GM21526 (cell line): Measurements from ENCODE around the gene STK16.
"Not testable (repeated sequence)": the region's sequence is repeated elsewhere in the genome, so short reads cannot be mapped to it uniquely, and the experiment has no call there.

Source experiments
- ATAC-seq: cut with Tn5 transposase; IDR thresholded peaks from one replicate; pipeline ENCODE4 v1.9.1; 2021; ENCODE audit warnings: moderate library complexity; ENCODE audit not compliant: unreplicated experiment, low FRiP score

STK16 gene

GRCh38 chr2:219285894-219286425 lies 40.7 kb downstream of the STK16 start:
- no peak for ATAC-seq

- ATAC-seq: no peak
Measured at GRCh38 chr2:219286436-219287115, 41.3 kb downstream of the STK16 start.

- not testable (repeated sequence) for ATAC-seq
Measured at GRCh38 chr2:219287116-219287440, 41.8 kb downstream of the STK16 start.

GRCh38 chr2:219287580-219288265 lies 42.4 kb downstream of the STK16 start:
- no peak for ATAC-seq

GRCh38 chr2:219289195-219289536 lies 43.9 kb downstream of the STK16 start:
- no peak for ATAC-seq

- no peak for ATAC-seq
Measured at GRCh38 chr2:219289537-219290361, 44.5 kb downstream of the STK16 start.

- no peak for ATAC-seq
Measured at GRCh38 chr2:219290381-219291171, 45.3 kb downstream of the STK16 start.

GRCh38 chr2:219291394-219291793 lies 46.1 kb downstream of the STK16 start:
- ATAC-seq: no peak

- no peak for ATAC-seq
Measured at GRCh38 chr2:219291910-219292490, 46.7 kb downstream of the STK16 start.

- ATAC-seq: no peak
Measured at GRCh38 chr2:219292616-219293015, 47.3 kb downstream of the STK16 start.

GRCh38 chr2:219293736-219294231 lies 48.5 kb downstream of the STK16 start:
- no peak for ATAC-seq

GRCh38 chr2:219294356-219295351 lies 49.4 kb downstream of the STK16 start:
- peak; percentile 82 for ATAC-seq

- ATAC-seq: no peak
Measured at GRCh38 chr2:219296142-219296541, 50.9 kb downstream of the STK16 start.

GRCh38 chr2:219296631-219297391 lies 51.5 kb downstream of the STK16 start:
- no peak for ATAC-seq

- ATAC-seq: no peak
Measured at GRCh38 chr2:219297766-219298456, 52.6 kb downstream of the STK16 start.

GRCh38 chr2:219298759-219299371 lies 53.6 kb downstream of the STK16 start:
- ATAC-seq: no peak

- no peak for ATAC-seq
Measured at GRCh38 chr2:219299372-219299760, 54.1 kb downstream of the STK16 start.
